Measurements from ENCODE around the gene FBXL17.

FBXL17 gene

GRCh38 chr5:108387758-108388157 lies 5.9 kb upstream of the FBXL17 start:
- Histone ChIP-seq H3K4me3 (ENCODE audit: low read depth, low read length) (no peak overlapping the region), H3K9ac (ENCODE audit: low read depth, low read length) (no peak overlapping the region), H3K27me3 (ENCODE audit: control insufficient read depth, insufficient read depth, low read length) (no peaks in the 10 kb centered on the region), H3K4me1 (ENCODE audit: control insufficient read depth, insufficient read depth, low read length) (no peaks in the 10 kb centered on the region), H3K36me3 (ENCODE audit: control insufficient read depth, insufficient read depth, low read length) (no peaks in the 10 kb centered on the region), H3K9me3 (ENCODE audit: control insufficient read depth, insufficient read depth, low read length) (no peaks in the 10 kb centered on the region)

DNA sequence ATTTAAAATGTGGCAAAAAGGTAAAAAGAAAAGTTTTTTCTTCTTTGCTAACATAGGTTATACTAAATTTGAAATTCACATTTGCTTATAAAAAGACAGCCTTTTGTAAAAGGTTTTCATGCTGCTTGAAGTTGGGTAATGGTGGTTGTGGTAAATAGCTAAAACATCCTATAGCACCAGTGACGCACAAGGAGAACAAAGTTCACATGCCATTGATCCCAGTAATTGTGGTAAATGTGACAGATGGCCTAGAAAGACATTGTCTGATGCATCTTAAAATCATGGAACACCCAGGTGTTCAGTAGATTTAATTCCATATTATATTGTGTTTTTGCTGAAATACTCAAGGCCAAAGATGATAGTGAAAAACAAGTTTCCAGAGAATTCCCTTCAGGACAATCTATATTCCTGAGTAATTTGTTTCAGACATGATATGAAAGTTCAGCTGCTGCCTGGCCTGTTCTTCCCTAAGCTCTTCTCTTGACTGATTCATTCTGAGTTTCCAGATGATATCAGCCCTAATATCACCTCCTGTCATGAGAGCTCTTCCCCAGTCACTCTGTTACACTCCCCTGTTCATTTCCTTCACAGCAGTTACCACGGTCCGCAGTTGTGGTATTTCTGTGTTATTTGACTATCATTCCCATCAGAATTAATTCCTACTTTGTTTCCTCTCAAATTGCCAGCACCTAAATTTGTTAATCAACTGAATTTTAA lies 4.6 kb upstream of the FBXL17 start:
- Histone ChIP-seq H3K27me3 (ENCODE audit: control insufficient read depth, insufficient read depth, low read length) (no peaks in the 10 kb centered on the region), H3K9me3 (ENCODE audit: control insufficient read depth, insufficient read depth, low read length) (no peaks in the 10 kb centered on the region), H3K9ac (ENCODE audit: low read depth, low read length) (no peak overlapping the region), H3K4me1 (ENCODE audit: control insufficient read depth, insufficient read depth, low read length) (no peaks in the 10 kb centered on the region), H3K36me3 (ENCODE audit: control insufficient read depth, insufficient read depth, low read length) (no peaks in the 10 kb centered on the region), H3K4me3 (ENCODE audit: low read depth, low read length) (no peak overlapping the region)

DNA sequence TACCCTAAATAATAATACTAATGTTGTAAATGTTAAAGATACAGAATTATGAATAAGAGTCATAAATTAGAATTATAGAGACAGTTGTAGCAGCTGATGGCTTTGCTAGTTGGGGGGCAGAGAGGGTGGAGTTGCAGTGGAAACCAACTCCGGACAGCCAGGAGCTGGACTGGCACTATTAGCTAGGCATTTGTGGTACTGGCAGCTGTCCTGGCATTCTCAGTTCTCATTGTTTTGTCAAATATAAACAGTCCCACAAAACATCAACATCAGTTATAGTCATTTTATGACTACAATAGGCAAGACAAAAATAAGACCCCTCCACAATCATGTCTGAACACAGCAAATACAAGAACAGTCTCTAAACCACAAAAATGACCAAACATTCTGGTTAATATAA lies 2.8 kb upstream of the FBXL17 start:
- Histone ChIP-seq H3K27me3 (ENCODE audit: control insufficient read depth, insufficient read depth, low read length) (no peaks in the 10 kb centered on the region), H3K9ac (ENCODE audit: low read depth, low read length) (no peak overlapping the region), H3K9me3 (ENCODE audit: control insufficient read depth, insufficient read depth, low read length) (no peaks in the 10 kb centered on the region), H3K4me1 (ENCODE audit: control insufficient read depth, insufficient read depth, low read length) (peaks cover 1% of the 10 kb centered on the region), H3K36me3 (ENCODE audit: control insufficient read depth, insufficient read depth, low read length) (no peaks in the 10 kb centered on the region), H3K4me3 (ENCODE audit: low read depth, low read length) (no peak overlapping the region)

DNA sequence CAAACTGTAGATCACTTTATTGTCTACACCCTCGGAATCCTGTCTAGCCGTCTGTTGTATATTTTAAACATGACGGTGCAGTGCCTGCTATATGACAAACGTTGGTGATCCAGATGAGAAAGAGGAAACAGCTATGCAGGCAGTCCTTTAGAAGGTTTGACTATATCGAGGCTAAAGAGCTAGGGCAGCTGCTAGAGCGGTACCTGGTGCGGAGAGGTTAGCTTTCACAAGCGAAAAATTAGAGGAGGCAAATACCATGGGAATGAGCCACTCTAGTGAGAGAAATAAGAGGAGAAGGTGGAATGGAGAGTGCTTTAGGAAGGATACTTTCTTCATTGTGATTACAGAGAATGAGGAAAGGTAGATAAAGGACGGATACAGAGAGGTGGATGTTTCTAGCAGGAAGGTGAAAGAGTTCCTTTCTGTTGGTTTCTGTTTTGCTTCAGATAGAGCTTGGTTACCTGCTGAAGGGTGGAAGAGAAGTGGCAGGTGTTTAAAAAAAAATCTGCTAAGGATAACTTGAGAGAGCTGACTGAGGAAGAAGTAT lies 959 bp upstream of the FBXL17 start:
- Histone ChIP-seq H3K9me3 (ENCODE audit: control insufficient read depth, insufficient read depth, low read length) (no peaks in the 10 kb centered on the region), H3K36me3 (ENCODE audit: control insufficient read depth, insufficient read depth, low read length) (no peaks in the 10 kb centered on the region), H3K27me3 (ENCODE audit: control insufficient read depth, insufficient read depth, low read length) (no peaks in the 10 kb centered on the region), H3K4me1 (ENCODE audit: control insufficient read depth, insufficient read depth, low read length) (peaks cover 3% of the 10 kb centered on the region), H3K9ac (ENCODE audit: low read depth, low read length) (peak overlapping the region; percentile 56), H3K4me3 (ENCODE audit: low read depth, low read length) (peak overlapping the region; percentile 82)

DNA sequence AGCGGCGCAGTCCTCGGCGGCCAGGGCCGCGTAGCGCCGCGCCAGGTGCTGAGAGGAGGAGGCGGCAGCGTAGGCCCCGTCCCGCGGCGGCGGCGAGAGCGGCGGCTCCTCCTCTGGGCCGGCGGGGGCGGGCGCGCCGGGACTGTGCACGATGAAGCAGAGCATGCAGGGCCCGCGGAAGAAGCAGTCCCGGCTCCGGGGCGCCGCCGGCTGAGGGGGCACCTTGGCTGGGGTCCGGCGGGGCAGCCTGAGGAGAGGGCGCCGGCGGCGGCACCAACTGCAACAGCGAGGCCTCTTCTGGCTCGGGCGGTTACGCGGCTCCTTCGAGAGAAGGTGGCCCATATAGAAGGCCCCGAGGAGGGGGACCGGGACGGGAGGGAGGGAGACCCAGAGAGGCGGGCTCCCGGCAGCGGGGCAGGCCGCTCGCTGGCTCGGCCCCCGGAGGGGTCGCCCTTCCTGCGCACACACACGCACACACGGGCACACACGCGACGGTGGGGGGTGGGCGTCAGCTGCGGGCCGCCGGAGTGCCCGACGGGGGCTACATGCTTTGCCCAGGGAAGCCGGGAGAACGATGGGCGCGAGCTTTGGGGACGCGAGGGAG lies 446 bp downstream of the FBXL17 start:
- Histone ChIP-seq H3K27me3 (ENCODE audit: control insufficient read depth, insufficient read depth, low read length) (no peaks in the 10 kb centered on the region), H3K4me1 (ENCODE audit: control insufficient read depth, insufficient read depth, low read length) (peaks cover 3% of the 10 kb centered on the region), H3K36me3 (ENCODE audit: control insufficient read depth, insufficient read depth, low read length) (no peaks in the 10 kb centered on the region), H3K9me3 (ENCODE audit: control insufficient read depth, insufficient read depth, low read length) (no peaks in the 10 kb centered on the region), H3K4me3 (ENCODE audit: low read depth, low read length) (peak overlapping the region; percentile 82), H3K9ac (ENCODE audit: low read depth, low read length) (peak overlapping the region; percentile 90)

DNA sequence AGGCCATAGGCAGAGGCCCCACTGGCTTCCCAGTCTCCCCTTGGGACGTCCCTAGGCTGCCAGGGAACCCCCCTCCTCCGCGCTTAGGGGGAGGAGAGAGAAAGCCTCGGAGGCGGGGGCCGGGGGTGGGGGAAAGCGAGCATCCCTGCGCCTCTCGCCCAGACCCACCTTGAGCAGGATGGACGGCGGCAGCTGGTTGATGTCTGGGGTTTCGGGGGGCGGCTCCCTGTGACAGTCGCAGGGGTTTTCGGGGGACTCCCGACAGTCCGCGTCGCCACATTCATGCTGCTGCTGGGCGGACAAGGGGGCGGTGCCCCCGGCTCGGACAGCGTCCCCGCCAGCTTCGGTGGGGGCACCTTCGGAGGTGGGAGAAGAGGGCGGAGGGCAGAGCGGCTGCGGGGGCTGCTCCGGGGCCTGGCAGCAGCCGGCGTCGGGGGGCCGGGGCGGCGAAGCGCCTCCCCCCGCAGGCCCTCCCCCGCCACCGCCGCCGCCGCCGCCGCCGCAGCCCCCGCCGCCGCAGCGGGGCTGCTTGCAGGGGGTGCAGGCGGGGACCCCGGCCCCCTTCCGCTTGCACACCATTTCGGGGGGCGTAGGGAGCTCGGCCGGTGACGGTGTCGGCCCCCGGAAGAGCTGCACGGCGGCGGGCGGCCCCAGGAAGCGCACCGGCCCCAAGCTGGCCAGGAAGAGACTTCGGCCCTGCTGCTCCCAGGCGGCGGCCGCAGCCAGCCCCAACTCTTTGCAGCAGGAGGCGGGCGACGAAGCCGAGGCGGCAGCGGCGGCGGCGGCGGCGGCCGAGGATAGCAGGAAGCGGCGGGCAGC lies 1.2 kb downstream of the FBXL17 start:
- peaks cover 3% of the 10 kb centered on the region for H3K4me1 ChIP-seq (ENCODE audit: control insufficient read depth, insufficient read depth, low read length)
- no peaks in the 10 kb centered on the region for H3K27me3 ChIP-seq (ENCODE audit: control insufficient read depth, insufficient read depth, low read length)
- no peaks in the 10 kb centered on the region for H3K36me3 ChIP-seq (ENCODE audit: control insufficient read depth, insufficient read depth, low read length)
- H3K4me3 ChIP-seq (ENCODE audit: low read depth, low read length) = peak overlapping the region; percentile 65
- no peak overlapping the region for H3K9ac ChIP-seq (ENCODE audit: low read depth, low read length)
- H3K9me3 ChIP-seq (ENCODE audit: control insufficient read depth, insufficient read depth, low read length) = no peaks in the 10 kb centered on the region

DNA sequence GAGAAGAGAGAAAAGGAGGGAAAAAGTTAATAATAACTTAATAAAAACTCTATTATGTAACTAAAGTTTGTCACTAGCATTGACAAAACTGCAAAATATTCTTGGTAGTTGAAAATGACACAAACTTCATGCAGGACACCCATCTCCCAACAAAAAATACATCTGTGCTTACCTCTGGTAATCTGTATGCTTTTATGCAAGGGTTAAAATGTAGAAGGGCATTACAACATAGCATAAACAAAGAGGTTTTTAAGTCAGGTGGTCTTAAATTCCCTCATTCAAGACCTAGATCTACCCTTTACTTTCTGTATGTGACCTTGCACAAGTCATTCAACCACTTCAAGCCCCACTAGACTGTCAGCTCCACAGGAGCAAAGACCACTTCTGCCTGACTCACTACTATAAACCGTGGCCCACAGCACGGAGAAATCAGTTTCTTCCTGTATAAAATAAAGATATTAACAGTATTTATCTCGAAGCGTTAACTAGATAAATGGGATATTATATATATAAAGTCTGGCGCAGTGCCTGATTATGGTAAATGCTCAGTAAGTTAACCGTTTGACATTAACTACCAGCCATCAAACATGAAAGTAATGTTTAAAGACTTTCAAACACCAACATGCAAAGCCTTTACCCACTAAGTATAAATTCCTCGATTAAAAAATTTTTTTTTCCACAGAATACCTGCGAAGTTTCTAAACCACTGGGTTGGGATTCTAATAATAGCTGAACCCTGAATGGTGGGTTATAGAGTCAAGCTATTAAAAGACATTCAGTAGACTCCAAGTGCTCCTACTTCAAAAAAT lies 2.0 kb downstream of the FBXL17 start:
- H3K9ac ChIP-seq (ENCODE audit: low read depth, low read length) = no peak overlapping the region

DNA sequence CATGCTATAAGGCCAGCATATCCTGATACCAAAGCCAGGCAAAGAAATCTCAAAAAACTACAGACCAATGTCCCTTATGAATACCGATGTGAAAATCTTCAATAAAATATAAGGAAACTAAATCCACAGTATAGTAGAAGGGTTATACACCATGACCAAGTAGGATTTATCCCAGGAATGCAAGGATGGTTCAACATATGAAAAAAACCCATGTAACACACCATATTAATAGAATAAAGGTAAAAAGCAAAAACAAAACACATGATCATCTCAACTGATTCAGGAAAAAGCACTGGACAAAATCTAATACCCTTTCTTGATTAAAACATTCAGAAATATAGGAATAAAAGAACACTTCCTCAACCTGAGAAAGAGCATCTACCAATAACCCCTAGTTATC lies 6.1 kb downstream of the FBXL17 start:
- H3K36me3 ChIP-seq (ENCODE audit: control insufficient read depth, insufficient read depth, low read length) = no peaks in the 10 kb centered on the region
- no peaks in the 10 kb centered on the region for H3K27me3 ChIP-seq (ENCODE audit: control insufficient read depth, insufficient read depth, low read length)
- H3K4me3 ChIP-seq (ENCODE audit: low read depth, low read length) = no peak overlapping the region
- peaks cover 4% of the 10 kb centered on the region for H3K9me3 ChIP-seq (ENCODE audit: control insufficient read depth, insufficient read depth, low read length)
- H3K9ac ChIP-seq (ENCODE audit: low read depth, low read length) = no peak overlapping the region
- peaks cover 3% of the 10 kb centered on the region for H3K4me1 ChIP-seq (ENCODE audit: control insufficient read depth, insufficient read depth, low read length)

More for the DNA sequence above, 2.0 kb downstream of the FBXL17 start:
- H3K9me3 ChIP-seq (ENCODE audit: control insufficient read depth, insufficient read depth, low read length) = no peaks in the 10 kb centered on the region
- no peaks in the 10 kb centered on the region for H3K36me3 ChIP-seq (ENCODE audit: control insufficient read depth, insufficient read depth, low read length)
- H3K4me1 ChIP-seq (ENCODE audit: control insufficient read depth, insufficient read depth, low read length) = peaks cover 3% of the 10 kb centered on the region
- H3K4me3 ChIP-seq (ENCODE audit: low read depth, low read length) = peak overlapping the region; percentile 65
- no peaks in the 10 kb centered on the region for H3K27me3 ChIP-seq (ENCODE audit: control insufficient read depth, insufficient read depth, low read length)

DNA sequence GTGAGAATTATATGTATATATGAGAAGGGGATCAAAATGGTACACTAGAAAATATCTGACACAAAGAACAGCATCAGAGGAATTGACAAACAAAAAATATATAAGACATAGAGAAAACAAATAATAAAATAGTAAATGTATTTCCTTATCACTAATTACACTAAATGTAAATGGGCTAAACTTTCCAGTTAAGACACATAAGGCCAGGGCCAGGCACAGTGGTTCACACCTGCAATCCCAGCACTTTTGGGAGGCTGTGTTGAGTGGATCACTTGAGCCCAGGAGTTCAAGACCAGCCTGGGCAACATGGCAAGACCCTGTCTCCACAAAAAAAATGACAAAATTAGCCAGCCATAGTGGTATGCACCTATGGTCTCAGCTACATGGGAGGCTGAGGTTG lies 8.5 kb downstream of the FBXL17 start:
- Histone ChIP-seq H3K4me1 (ENCODE audit: control insufficient read depth, insufficient read depth, low read length) (no peaks in the 10 kb centered on the region), H3K36me3 (ENCODE audit: control insufficient read depth, insufficient read depth, low read length) (no peaks in the 10 kb centered on the region), H3K27me3 (ENCODE audit: control insufficient read depth, insufficient read depth, low read length) (no peaks in the 10 kb centered on the region), H3K9ac (ENCODE audit: low read depth, low read length) (no peak overlapping the region), H3K4me3 (ENCODE audit: low read depth, low read length) (no peak overlapping the region), H3K9me3 (ENCODE audit: control insufficient read depth, insufficient read depth, low read length) (peaks cover 4% of the 10 kb centered on the region)

GRCh38 chr5:108372369-108372768 lies 9.5 kb downstream of the FBXL17 start:
- Histone ChIP-seq H3K9me3 (ENCODE audit: control insufficient read depth, insufficient read depth, low read length) (peaks cover 4% of the 10 kb centered on the region), H3K9ac (ENCODE audit: low read depth, low read length) (no peak overlapping the region), H3K36me3 (ENCODE audit: control insufficient read depth, insufficient read depth, low read length) (no peaks in the 10 kb centered on the region), H3K4me3 (ENCODE audit: low read depth, low read length) (no peak overlapping the region), H3K4me1 (ENCODE audit: control insufficient read depth, insufficient read depth, low read length) (no peaks in the 10 kb centered on the region), H3K27me3 (ENCODE audit: control insufficient read depth, insufficient read depth, low read length) (no peaks in the 10 kb centered on the region)

DNA sequence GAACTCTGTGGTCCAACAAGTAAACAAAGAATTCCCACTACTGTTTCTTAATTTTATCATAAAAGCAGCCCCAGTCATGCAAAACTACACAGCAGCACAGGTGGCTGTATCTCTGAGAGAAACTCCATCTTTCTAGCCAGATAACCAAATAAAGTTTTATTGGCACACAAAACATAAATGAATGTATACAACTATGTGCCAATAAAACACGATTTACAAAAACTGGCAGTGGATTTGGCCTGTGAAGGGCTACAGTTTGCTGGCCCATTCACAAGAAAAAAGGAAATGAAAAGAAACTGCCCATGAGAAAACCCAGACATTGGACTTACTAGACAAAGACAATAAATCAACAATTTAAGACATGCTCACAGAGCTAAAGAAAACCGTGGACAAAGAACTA lies 10.6 kb downstream of the FBXL17 start:
- Histone ChIP-seq H3K27me3 (ENCODE audit: control insufficient read depth, insufficient read depth, low read length) (no peaks in the 10 kb centered on the region), H3K9me3 (ENCODE audit: control insufficient read depth, insufficient read depth, low read length) (peaks cover 4% of the 10 kb centered on the region), H3K36me3 (ENCODE audit: control insufficient read depth, insufficient read depth, low read length) (no peaks in the 10 kb centered on the region), H3K4me1 (ENCODE audit: control insufficient read depth, insufficient read depth, low read length) (no peaks in the 10 kb centered on the region), H3K9ac (ENCODE audit: low read depth, low read length) (no peak overlapping the region), H3K4me3 (ENCODE audit: low read depth, low read length) (no peak overlapping the region)

All from iPS-15b (cell line).